Transverse colon (tissue), 4 donors: ENCODE data around the gene FBXL13. TPM values are rescaled to one million over a fixed set of nuclear protein-coding genes. Genes with fewer than 3 reads are reported as not detected.

Experiments
- DNase-seq: peaks from one replicate; pipeline ENCODE4 v3.0.0-alpha.2; 2019
- H3K27ac ChIP-seq, 4 donors: fragments of 200-600 bp; sonication (generic); 2 replicates each; pipeline ENCODE4 v1.5.1; 2016 to 2018; ENCODE audit warnings: inconsistent platforms in 4 of 4
- H3K27me3 ChIP-seq: fragments of 200-600 bp; sonication (generic); 2 replicates; pipeline ENCODE4 v1.5.1; 2017; ENCODE audit warnings: inconsistent platforms
- H3K36me3 ChIP-seq, 4 donors: fragments of 200-600 bp; sonication (generic); 2 replicates each; pipeline ENCODE4 v1.5.1; 2017 to 2019; ENCODE audit warnings: inconsistent platforms in 4 of 4
- H3K4me1 ChIP-seq, 4 donors: fragments of 200-600 bp; sonication (generic); 2 replicates each; pipeline ENCODE4 v1.5.1; 2017 to 2020; ENCODE audit warnings: inconsistent platforms in 4 of 4
- H3K4me3 ChIP-seq, 4 donors: fragments of 200-600 bp; sonication (generic); 1 replicate in 1 of 4; 2 replicates in 3 of 4; pipeline versions ENCODE4 v1.5.1 to v1.6.1; 2017 to 2019; ENCODE audit warnings: inconsistent platforms in 4 of 4
- H3K9me3 ChIP-seq, 2 donors: fragments of 200-600 bp; sonication (generic); 2 replicates each; pipeline ENCODE4 v1.5.1; 2017 to 2019; ENCODE audit warnings: inconsistent platforms in 2 of 2
- EP300 ChIP-seq: sonication (generic); formaldehyde crosslinking; IDR thresholded peaks from one replicate; pipeline ENCODE4 v1.6.1; 2017; ENCODE audit warnings: antibody characterized with exemption, low read depth
- POLR2A ChIP-seq: fragments of 450-650 bp; IDR thresholded peaks from one replicate; pipeline ENCODE4 v1.6.1; 2016; ENCODE audit warnings: antibody characterized with exemption, mild to moderate bottlenecking, moderate library complexity
- POLR2AphosphoS5 ChIP-seq, 3 donors: sonication (generic); formaldehyde crosslinking; IDR thresholded peaks; one replicate each; pipeline ENCODE4 v1.6.1; 2016; ENCODE audit warnings: antibody characterized with exemption in 3 of 3
- WGBS, 2 donors: methylation state at CpG; one replicate each; pipeline ENCODE4 v1.1.5; 2018; ENCODE audit warnings: low coverage in 1 of 2; 5-methylcytosine and 5-hydroxymethylcytosine counted together
- in situ Hi-C, 4 donors: fragments of 200-750 bp; cut with MboI; loops; one replicate each; pipeline versions ENCODE4 v1.15.0 to v1.15.1; 2017; ENCODE audit warnings: low sequenced_read_pairs in 3 of 4, low pct_ligation_motif_present in 1 of 4, low pct_unique_long_range_greater_than_20kb in 1 of 4
- intact Hi-C: fragments of 100-400 bp; cut with DNase I; formaldehyde crosslinking; loops from one replicate; pipeline ENCODE4 v1.15.1; 2023; ENCODE audit warnings: low total_unique reads
- total RNA-seq, 4 donors: library from RNA; depleted of rRNA; stranded (reverse); fragments of >200 nt; gene quantifications; one replicate each; pipeline ENCODE4 v1.1.0, GENCODE V29; 2016
- TF ChIP-seq, protein P1 (sequence below), 5 experiments: fragments of 200-600 bp in 3 of 5; fragments of 450-650 bp in 2 of 5; sonication (generic) in 3 of 5; IDR thresholded peaks; 1 replicate in 2 of 5; 2 replicates in 3 of 5; pipeline ENCODE4 v1.5.1; 2016 to 2017; ENCODE audit warnings: antibody characterized with exemption in 5 of 5, inconsistent platforms in 3 of 5, mild to moderate bottlenecking in 2 of 5, moderate library complexity in 1 of 5

The FBXL13 gene
- total RNA-seq, 4 donors from 2014 or later, result 0.96 to 6.8 (median 1.9) TPM; not detected in 1

DNA sequence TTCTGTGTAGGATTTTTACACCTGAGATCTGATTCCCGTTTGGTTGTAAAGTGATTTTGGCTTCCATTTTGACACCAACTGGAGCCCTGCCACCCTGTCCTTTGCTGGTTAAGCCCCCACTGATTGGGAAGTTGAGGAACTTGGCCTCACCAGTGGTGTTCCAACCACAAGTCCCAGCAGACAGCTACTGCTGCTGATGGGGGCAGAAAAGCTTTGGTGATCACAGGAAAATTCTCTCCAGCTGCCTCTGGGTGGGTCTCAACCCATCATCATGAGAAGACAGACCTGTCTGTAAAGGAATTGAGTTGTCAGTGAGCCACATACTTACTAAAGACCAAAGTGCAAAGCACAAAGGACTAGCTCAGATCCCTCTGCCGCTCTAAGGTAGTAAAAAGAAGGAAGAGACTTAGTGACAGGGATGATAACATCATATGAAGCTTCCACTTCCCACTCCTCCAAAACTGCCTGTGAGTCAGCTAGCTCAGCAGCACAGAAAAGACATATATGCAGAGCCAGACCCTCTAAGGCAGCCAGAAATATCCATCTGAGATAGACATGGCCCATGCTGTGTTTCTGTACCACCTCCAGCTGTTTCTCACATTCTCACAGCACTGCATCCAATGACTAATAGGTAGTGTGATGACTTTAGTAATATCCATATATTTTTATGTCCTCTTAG lies 184.2 kb downstream of the FBXL13 start:
- peaks cover 0 to 12% (median 4%) of the 10 kb centered on the region in 4 donors for H3K4me1 ChIP-seq
- in situ Hi-C loops (no loop called here), intact Hi-C loops (no loop called here)
- H3K9me3 ChIP-seq, result no peaks in the 10 kb centered on the region
- TF ChIP-seq POLR2AphosphoS5 (IDR thresholded peaks at IDR 0.05), result no peak
- no peak for TF ChIP-seq EP300
- DNase-seq, result no peak
- H3K27me3 ChIP-seq, result no peaks in the 10 kb centered on the region
- H3K36me3 ChIP-seq, result no peaks in the 10 kb centered on the region
- WGBS, 2 donors, result 50 to 59% methylated on average over 1 to 2 of the region's 2 CpGs
- no peak overlapping the region for H3K27ac ChIP-seq
- H3K4me3 ChIP-seq, result no peak overlapping the region

DNA sequence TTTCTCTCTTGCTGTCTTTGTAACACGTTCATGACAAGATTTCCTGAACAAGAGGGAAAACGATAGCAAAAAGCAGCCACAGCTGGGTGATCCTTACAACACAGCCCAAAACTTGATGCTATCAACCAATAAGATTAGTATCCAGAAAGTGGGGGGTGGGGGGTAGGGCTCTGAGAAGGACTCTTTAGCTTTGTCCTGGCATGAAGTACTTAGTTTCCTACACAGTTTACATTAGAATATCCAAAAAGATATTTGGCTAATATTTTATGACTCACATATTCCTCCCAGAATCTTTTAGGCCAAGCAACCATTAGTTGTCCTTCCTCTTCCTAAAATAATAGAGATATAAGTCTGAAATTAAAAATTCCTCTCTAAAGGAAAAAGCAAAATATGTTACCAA lies 184.7 kb downstream of the FBXL13 start:
- TF ChIP-seq, protein P1, sequence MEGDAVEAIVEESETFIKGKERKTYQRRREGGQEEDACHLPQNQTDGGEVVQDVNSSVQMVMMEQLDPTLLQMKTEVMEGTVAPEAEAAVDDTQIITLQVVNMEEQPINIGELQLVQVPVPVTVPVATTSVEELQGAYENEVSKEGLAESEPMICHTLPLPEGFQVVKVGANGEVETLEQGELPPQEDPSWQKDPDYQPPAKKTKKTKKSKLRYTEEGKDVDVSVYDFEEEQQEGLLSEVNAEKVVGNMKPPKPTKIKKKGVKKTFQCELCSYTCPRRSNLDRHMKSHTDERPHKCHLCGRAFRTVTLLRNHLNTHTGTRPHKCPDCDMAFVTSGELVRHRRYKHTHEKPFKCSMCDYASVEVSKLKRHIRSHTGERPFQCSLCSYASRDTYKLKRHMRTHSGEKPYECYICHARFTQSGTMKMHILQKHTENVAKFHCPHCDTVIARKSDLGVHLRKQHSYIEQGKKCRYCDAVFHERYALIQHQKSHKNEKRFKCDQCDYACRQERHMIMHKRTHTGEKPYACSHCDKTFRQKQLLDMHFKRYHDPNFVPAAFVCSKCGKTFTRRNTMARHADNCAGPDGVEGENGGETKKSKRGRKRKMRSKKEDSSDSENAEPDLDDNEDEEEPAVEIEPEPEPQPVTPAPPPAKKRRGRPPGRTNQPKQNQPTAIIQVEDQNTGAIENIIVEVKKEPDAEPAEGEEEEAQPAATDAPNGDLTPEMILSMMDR (IDR thresholded peaks at IDR 0.05), result no peak
- TF ChIP-seq POLR2A, result no peak
- TF ChIP-seq POLR2AphosphoS5 (IDR thresholded peaks at IDR 0.05), result no peak
- no peak for TF ChIP-seq EP300
- no peak overlapping the region for H3K27ac ChIP-seq
- intact Hi-C loops, result no loop called here

DNA sequence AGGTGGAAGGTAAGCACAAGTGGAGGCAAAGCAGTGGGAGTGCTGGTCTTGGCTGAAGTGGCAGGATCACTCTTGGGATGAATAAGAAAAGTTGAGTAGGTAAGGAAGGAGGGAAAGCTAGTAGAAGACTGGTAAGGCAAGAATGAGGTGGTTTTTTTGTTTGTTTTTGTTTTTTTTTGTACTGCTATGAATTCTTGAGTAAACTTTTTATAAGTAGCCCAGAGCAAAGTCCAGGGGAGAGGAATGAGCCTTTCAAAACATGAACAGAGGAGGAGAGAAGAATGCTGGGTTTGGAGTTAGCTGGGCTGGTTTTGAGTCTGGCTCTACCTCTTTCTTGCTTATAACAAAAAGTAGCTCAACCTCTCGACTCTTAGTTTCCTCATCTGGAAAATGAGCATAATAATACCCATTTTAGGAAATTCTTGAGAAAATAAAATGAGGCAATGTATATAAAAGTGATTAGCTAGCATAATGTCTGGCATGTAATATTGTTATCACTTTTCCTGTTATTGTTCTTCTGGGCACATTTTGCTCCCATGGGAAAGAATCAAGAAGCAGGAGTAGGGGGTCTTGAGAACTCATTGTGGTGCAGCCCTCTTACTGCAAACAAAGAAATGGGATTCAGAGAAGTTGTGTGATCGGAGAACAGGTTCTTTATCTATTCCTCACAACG lies 185.9 kb downstream of the FBXL13 start:
- no peaks in the 10 kb centered on the region for H3K27me3 ChIP-seq
- 72 to 86% methylated on average over 3 of the region's 3 CpGs for WGBS, 2 donors
- H3K9me3 ChIP-seq, result no peaks in the 10 kb centered on the region
- H3K4me3 ChIP-seq, result no peak overlapping the region
- no peak overlapping the region for H3K27ac ChIP-seq
- in situ Hi-C loops (no loop called here), intact Hi-C loops (no loop called here)
- H3K4me1 ChIP-seq, result peaks cover 0 to 12% (median 4%) of the 10 kb centered on the region in 4 donors
- H3K36me3 ChIP-seq, result no peaks in the 10 kb centered on the region
- DNase-seq, result no peak
- no peak for TF ChIP-seq POLR2A
- no peak for TF ChIP-seq POLR2AphosphoS5 (IDR thresholded peaks at IDR 0.05)
- TF ChIP-seq, protein P1 (IDR thresholded peaks at IDR 0.05), result no peak
- TF ChIP-seq EP300, result no peak

More for the DNA sequence above, 184.7 kb downstream of the FBXL13 start:
- no peaks in the 10 kb centered on the region for H3K9me3 ChIP-seq
- no peaks in the 10 kb centered on the region for H3K27me3 ChIP-seq
- no peak overlapping the region for H3K4me3 ChIP-seq
- H3K4me1 ChIP-seq, result peaks cover 0 to 12% (median 4%) of the 10 kb centered on the region in 4 donors
- WGBS, 2 donors, result 60 to 79% methylated on average over 2 of the region's 2 CpGs
- in situ Hi-C loops, result no loop called here
- H3K36me3 ChIP-seq, result no peaks in the 10 kb centered on the region
- DNase-seq, result no peak

DNA sequence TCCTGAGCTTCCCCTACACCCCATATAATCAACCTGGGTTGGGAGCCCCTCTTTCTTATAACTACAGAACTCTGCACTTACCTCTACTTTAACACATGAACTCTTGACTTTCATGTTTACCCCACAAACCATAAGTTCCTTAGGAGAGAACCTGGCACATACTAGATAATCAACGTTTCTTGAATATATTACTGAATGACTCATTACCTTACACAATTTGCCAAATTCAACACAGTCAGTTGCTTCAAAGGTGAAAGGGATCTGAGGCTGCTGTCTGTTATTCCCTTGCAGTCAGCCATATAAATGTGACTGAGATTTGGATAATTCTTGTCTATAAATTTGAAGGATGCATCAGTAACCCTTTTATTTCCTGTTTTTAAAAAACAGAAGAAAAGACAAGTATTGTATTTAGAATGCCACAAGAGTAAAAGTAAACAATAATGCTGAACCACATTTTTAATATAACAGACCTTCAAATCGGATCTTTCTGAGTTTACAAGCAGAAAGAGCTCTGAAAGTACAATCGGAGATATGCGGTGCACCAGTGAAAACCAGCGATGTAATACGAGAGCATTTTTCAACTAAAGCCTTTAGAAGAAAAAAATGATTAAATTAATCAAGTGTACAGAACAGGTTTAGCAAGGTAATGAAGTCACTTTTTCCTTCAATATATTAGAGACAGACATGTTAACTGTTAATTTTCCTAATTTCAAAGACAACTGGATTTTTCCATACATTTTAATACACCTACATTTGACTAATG lies 191.3 kb downstream of the FBXL13 start:
- no peak overlapping the region for H3K4me3 ChIP-seq
- in situ Hi-C loops (no loop called here), intact Hi-C loops (no loop called here)
- 73 to 75% methylated on average over 5 to 6 of the region's 6 CpGs for WGBS, 2 donors
- TF ChIP-seq, protein P1 (IDR thresholded peaks at IDR 0.05), result no peak
- TF ChIP-seq POLR2A (no peak), EP300 (no peak), POLR2AphosphoS5 (IDR thresholded peaks at IDR 0.05) (no peak)
- no peak overlapping the region for H3K27ac ChIP-seq
- DNase-seq, result no peak
- H3K4me1 ChIP-seq, result no peaks in the 10 kb centered on the region
- no peaks in the 10 kb centered on the region for H3K9me3 ChIP-seq
- no peaks in the 10 kb centered on the region for H3K27me3 ChIP-seq
- H3K36me3 ChIP-seq, result no peaks in the 10 kb centered on the region
